Cortex of kidney (tissue), 1 donor: ENCODE results near the gene MTG2.
"Not testable (repeated sequence)": the region's sequence is repeated elsewhere in the genome, so short reads cannot be mapped to it uniquely, and the experiment has no call there.

Source experiments
- DNase-seq: peaks from one replicate; lab custom pipeline; 2025; lab: John Stamatoyannopoulos, UW

The MTG2 gene

GRCh38 chr20:62145688-62146018, 37.2 kb upstream of the MTG2 start:
- DNase-seq, result no peak

GRCh38 chr20:62146019-62146755, 36.6 kb upstream of the MTG2 start:
- DNase-seq, result no peak

DNA sequence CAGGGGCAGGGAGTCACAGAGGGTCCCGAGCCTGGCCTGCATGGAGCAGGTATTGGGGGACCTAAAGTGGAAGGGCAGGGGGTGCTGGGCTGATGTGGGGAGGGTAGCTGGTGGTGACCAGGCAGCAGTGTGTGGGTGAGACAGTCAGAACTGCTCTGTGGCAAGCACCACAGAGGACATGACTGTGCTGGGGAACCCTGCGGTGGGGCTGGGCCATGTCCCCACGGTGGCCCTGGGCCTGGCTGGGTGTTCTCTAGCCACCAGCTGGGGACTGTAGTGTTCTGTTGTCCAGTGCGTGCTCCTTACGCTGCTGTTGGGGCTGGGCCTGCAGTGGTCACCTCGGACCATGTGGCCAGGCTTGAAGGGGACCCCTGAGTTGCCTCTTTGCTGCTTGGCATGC, 35.7 kb upstream of the MTG2 start:
- DNase-seq, result no peak

DNA sequence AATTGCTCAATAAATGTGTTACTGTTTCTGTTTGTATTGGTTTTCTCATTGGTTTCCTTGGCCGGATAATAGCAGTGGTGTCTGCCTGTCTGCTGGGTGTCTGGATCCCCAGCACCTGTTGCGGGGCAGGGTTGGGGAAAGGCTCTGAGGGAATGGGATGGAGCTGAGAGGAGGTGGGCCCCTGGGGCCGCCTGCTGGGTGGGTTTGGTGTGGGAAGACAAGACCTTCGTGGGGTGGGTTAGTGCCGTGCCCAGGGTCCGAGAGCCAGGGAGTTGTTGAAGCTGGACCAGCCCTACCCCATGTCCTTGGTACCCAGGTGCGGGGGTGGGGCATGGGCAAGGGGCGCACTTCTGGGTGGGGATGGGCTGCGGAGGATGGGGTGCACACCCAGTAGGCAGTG, 35.3 kb upstream of the MTG2 start:
- DNase-seq, result no peak

- not testable (repeated sequence) for DNase-seq
These were observed 34.4 kb upstream of the MTG2 start for GRCh38 chr20:62148383-62148782.

DNA sequence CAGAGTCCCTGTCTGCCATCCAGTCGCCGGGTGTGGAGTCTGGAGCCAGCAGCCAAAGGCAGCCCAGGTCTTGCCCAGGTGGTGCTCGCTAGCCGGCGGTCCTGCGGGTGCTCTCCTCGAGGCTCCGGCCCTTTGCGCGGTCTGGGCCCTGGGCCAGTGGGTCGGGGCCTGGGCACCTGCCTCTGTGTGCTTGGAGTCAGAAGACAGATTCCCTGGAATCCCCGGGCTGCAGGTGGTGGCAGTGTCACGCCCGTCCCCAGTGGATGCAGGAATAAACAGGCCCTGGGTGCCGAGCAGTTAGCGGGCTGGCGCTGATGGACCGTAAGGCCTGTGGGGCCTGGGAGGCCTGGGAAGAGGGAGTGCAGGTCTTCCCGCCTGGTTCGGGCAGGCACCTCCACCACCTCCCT, 33.9 kb upstream of the MTG2 start:
- DNase-seq, result no peak

- DNase-seq, result no peak
These were observed 33.1 kb upstream of the MTG2 start for GRCh38 chr20:62149532-62150309.

DNA sequence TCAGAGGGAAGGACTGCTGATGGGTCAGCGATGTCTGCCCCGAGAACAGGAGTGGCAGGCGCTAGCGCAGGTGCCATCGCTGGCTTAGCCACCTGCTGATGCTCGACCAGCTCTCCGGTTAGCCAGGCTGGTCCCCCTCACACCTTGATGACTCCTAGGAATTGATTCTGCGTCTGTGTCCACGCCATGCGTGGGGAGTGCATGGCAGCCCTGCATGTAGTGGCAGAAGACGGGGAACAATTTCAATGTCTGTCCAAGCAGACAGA, 32.6 kb upstream of the MTG2 start:
- DNase-seq, result no peak

DNA sequence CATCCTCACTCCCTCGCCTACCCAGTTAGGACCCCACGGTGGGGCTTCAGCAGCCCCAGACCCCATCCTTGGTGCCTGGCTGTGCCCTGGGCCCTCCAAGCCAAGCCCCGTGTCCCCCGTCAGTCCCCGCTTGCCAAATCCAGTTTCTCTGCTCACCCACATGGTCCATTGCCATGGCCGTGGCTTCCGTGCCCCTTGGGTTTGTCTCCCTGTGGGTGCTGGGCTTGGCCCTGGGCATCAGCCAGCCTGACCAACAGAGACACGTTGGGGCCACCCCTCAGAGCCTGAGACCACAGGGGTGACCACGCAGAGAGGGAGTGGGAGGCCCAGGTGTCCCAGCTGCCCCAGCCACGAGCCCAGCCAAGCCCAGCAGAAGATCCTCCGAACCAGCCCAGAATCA, 31.6 kb upstream of the MTG2 start:
- DNase-seq, result no peak

DNA sequence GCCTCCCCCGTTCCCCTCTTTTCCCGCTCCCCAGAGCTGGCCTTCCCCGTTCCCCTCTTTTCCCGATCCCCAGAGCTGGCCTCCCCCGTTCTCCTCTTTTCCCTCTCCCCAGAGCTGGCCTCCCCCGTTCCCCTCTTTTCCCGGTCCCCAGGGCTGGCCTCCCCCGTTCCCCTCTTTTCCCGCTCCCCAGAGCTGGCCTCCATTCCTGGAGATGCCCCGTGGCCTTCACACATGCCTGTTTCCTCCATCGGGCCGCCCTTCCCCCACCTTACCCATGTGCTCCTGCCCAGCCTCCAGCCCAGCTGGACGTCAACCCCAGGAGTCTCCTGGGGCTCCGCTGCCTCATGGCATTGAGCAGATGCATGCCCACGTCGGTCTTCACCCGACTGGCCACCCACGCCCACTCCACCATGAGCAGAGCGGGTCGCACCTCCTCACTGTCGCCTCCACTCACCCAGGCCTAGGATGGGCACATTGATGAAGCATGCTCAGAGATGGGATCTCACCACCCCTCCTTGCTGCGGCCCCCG, 30.9 kb upstream of the MTG2 start:
- DNase-seq, result no peak

- DNase-seq, result no peak
These were observed 27.2 kb upstream of the MTG2 start for GRCh38 chr20:62155428-62156253.

- DNase-seq, result no peak
These were observed 26.6 kb upstream of the MTG2 start for GRCh38 chr20:62156254-62156556.

DNA sequence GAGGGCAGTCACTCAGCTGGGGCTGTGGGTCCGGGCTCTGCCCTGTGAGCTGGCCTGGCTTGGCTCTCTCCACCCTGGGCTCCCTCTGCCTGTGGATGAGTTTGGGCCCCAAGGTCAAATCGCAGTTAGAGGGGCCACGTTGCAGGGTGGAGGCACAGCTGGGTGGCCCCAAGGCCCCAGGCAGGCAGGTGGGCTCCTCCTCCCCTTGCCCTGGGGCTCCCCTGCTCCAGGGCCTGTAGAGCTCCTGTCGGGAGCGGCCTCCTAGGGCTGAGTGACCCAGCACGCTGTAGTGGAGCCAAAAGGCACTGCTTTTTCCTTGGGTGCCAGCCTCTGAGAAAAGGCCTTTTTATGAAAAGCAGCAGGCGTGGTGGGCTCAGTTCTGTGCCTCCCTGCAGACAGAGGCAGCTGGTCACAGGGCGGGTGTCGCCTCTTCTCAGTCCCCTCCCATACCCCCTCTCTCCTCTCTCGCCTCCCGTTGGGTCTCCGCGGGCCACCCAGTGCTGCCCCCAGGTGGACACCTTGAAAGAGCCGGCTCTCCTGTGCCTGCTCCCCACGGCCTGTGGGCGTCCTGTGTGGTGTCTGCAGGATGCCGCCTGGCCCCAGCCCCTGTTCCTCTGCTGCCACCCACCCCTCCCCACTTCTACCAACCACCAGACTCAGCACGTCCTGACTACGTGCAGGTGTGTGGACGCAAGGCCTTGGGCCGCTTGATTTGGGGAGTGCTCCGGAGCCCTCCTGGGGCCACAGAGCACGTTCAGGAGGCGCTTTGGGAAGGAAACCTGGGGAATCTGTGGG, 26.0 kb upstream of the MTG2 start:
- DNase-seq, result no peak

GRCh38 chr20:62157387-62158087, 25.3 kb upstream of the MTG2 start:
- DNase-seq, result no peak

GRCh38 chr20:62158088-62158400, 24.8 kb upstream of the MTG2 start:
- DNase-seq, result no peak

DNA sequence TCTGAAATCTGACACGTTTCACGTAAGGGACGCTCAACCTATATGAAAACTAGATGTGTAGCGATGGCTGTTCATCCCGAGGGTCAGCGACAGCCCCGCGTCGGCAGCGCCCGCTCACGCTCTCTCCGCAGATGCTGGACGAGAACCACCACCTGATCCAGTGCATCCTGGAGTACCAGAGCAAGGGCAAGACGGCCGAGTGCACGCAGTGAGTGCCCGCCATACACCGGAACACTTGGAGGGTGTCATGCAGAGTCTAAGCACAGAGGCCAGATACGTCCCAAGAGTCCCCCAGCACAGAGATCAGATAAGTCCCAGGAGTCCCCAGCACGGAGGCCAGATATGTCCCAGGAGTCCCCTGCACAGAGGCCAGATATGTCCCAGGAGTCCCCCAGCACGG, 24.3 kb upstream of the MTG2 start:
- DNase-seq, result no peak

DNA sequence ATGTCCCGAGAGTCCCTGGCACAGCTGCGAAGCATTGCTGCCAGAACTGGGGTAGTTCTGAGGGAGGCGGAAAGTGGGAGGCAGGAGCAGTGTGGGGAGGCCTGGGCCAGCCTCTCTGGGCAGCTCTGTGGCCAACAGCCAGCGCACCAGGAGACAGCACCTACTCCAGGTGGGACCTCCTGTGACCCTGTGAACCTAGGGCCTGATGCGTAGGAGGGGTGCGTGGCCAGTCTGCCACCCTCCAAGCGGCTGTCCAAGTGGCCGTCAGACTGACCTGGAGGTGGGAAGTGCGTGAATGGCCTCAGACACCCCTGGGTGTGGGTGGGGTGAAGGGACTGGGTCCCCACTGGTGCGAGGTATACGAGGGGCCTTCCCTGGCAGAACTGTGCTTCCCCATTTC, 23.8 kb upstream of the MTG2 start:
- no peak for DNase-seq

DNA sequence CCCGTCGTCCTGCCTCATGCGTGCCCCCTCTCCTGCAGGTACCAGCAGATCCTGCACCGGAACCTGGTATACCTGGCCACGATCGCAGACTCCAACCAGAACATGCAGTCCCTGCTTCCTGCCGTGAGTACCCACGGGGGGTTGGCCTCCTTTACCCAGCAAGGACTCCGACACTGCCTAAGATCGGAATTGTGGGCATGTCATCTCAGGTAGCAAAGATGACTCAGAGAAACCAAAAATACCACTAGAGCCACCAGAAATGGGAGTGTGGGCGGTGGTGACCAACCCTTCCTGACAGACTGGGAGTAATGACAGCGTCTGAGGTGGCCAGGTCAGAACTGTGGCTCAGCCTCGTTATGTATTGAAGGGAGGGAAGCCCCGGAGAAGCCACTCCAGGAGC, 23.0 kb upstream of the MTG2 start:
- no peak for DNase-seq

DNA sequence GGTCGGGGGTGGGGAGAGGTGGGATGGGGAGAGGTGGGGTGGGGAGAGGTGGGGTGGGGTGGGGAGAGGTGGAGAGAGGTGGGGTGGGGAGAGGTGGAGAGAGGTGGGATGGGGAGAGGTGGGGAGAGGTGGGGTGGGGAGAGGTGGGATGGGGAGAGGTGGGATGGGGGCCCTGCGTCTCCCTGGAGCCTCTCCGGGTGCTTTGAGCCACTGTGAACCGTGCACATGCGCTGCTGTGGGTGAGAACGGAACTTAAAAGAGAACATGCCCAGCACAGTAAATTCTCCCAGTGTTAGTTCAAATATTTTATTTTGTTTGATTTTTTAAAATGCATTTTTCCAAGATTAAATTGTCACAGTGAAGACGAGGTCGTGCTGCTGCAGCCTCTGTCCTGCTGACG, 22.6 kb upstream of the MTG2 start:
- DNase-seq, result no peak

- DNase-seq, result no peak
These were observed 22.0 kb upstream of the MTG2 start for GRCh38 chr20:62160876-62161275.

DNA sequence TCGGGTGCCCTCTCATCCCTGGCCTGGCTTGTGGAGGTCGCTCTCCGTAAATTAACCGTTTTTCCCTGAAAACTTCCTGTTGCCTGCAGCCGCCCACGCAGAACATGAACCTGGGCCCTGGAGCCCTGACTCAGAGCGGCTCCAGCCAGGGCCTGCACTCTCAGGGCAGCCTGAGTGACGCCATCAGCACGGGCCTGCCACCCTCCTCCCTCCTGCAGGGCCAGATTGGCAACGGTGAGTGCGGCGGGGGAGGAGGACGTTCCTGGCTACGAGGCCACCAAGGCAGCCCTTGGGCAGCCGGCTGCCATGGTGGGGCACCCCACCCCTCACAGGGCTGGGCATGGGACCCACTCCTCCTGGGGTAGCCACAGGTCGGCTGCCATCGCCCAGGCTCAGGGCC, 21.5 kb upstream of the MTG2 start:
- DNase-seq, result no peak
